Hindlimb muscle (tissue), 1 donor: ENCODE measurements around the gene WDFY2. TPM values are rescaled to one million over a fixed set of nuclear protein-coding genes. Genes with fewer than 3 reads are reported as not detected.
A peak's percentile ranks its signal among the peaks of the same experiment; 100 is the strongest.

Source experiments
- DNase-seq: peaks from one replicate; pipeline ENCODE4 v3.0.0-alpha.2; 2013
- polyA plus RNA-seq: library from polyadenylated mRNA; unstranded; fragments of 120-200 nt; gene quantifications from one replicate; pipeline ENCODE4 v1.2.1, GENCODE V29; 2013; ENCODE audit not compliant: insufficient read length

WDFY2 gene
- polyA plus RNA-seq, 1 donor = 7.1 TPM

- DNase-seq = no peak
Measured at GRCh38 chr13:51772781-51773180, 188.5 kb downstream of the WDFY2 start.

DNA sequence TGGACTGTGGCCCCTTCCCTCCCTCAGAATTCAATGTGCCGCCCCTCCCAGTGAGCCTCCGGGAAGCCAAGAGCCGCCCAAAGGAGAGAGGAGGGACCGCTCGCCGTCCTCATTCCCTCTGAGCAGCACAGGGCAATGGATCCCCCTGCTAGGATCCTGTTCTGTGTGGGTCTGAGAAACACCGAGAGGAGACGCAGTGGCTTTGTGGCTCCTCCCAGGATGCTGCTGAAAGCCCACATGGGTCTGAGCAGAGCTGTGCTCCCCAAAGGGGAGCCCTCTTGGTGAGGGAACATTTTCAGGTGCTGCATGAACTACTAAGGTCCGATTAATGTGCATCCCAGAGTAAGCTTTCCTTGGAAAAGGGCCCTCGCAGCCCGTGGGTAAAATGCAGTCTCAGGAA is 189.3 kb downstream of the WDFY2 start:
- no peak for DNase-seq

- no peak for DNase-seq
Measured at GRCh38 chr13:51776179-51776578, 191.9 kb downstream of the WDFY2 start.

DNA sequence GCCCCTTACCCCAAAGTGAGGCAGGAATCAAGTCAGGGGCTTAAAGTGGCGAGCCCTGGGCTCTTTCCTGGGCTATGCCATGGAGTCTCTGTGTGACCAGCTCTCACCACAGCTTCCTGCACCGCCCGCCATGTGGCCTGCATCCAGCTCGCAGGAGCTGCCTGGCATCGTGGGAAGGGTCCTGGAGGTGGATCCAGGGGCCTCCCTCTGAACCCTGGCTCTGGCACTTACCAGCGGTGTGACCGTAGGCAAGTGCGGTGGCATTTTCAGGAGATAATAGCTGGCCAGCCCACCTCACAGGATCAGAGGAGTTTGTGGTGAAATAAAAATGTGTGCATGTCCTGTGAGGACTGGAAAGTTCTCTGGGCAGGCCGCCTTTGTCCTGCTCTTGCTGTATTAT is 193.7 kb downstream of the WDFY2 start:
- DNase-seq = no peak

GRCh38 chr13:51778392-51778791 is 194.1 kb downstream of the WDFY2 start:
- DNase-seq = no peak

- DNase-seq = no peak
Measured at GRCh38 chr13:51780099-51780498, 195.8 kb downstream of the WDFY2 start.

GRCh38 chr13:51781246-51782022 is 197.2 kb downstream of the WDFY2 start:
- DNase-seq = no peak

- DNase-seq = no peak
Measured at GRCh38 chr13:51782026-51782710, 197.9 kb downstream of the WDFY2 start.

GRCh38 chr13:51783428-51784094 is 199.3 kb downstream of the WDFY2 start:
- no peak for DNase-seq

- no peak for DNase-seq
Measured at GRCh38 chr13:51784097-51784496, 199.8 kb downstream of the WDFY2 start.

- no peak for DNase-seq
Measured at GRCh38 chr13:51785712-51786424, 201.6 kb downstream of the WDFY2 start.

DNA sequence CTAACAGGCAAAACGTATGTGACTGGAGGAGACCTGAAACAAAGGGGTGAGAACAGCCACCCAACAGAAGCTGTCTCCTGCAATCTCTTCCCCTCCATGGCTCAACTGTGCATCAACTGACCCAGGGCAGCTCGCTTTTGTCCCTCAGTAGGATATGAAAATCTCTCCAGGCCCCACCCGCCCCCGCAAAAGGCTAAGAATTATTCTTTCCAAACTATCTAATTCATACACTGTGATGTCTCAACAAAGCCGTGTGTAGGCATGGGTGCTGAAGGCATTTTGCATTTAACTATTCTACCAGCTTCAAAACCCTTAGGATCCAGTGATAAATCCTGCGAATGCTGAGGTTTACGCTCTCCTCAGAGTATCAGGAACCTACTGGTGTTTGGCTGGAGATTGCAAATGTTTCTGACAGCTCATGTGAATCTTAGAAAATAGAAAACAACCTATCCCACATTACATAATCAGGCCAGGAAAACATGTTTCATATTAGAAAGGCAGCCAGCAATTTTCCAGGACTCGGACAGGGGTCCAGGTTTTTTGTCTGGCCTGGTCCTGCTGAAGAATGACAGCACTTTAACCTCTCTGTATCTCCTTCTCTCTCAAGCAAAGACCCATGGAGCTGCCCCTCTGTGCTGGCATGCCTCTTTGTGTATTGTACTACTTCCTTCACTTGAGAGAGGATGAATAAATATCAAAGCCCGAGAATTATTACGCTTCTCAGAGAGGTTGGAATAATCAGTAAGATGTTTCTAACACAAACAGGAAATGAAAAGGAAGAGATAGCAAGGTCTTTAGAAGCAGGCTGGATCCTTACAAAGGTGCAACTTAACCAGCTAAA is 202.4 kb downstream of the WDFY2 start:
- peak; percentile 51 for DNase-seq

- no peak for DNase-seq
Measured at GRCh38 chr13:51793570-51794271, 209.5 kb downstream of the WDFY2 start.

GRCh38 chr13:51794964-51795363 is 210.7 kb downstream of the WDFY2 start:
- no peak for DNase-seq

DNA sequence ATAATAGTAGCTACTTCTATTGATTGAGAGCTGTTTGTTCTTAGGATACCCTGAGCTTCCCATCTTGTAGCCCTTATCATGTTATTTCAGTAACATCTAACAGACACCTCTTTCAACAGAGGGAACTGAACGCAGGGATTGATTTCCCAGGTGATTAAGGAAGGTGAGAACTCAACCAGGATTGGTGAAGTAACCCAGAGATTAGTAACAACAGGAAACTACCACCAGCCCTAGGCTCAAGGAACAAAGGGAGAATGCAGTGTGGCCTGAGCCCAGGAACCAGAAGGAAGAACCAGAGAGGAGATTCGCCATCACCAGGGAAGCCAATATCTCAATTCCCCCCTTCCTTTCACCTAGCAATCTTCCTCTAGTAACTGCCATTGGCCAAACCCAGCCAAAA is 211.2 kb downstream of the WDFY2 start:
- no peak for DNase-seq

DNA sequence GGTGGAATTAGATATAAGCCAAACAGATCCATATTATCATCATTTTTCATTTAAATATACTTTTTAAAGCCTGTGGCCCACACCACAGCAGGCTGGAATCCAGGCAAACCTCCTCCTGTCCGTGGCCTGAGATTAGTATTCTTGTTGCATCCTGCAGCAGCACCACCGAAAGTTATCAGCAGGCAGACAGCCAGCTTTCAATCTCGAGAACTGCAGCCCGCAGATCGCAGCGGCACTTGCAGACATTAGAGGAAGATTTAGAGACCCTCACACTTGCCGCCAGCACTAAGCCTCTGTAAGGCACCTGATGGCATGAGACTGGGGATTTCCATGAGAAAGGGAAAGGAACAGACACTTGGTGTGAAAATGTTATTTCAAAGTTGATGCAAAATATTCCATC is 212.3 kb downstream of the WDFY2 start:
- no peak for DNase-seq

DNA sequence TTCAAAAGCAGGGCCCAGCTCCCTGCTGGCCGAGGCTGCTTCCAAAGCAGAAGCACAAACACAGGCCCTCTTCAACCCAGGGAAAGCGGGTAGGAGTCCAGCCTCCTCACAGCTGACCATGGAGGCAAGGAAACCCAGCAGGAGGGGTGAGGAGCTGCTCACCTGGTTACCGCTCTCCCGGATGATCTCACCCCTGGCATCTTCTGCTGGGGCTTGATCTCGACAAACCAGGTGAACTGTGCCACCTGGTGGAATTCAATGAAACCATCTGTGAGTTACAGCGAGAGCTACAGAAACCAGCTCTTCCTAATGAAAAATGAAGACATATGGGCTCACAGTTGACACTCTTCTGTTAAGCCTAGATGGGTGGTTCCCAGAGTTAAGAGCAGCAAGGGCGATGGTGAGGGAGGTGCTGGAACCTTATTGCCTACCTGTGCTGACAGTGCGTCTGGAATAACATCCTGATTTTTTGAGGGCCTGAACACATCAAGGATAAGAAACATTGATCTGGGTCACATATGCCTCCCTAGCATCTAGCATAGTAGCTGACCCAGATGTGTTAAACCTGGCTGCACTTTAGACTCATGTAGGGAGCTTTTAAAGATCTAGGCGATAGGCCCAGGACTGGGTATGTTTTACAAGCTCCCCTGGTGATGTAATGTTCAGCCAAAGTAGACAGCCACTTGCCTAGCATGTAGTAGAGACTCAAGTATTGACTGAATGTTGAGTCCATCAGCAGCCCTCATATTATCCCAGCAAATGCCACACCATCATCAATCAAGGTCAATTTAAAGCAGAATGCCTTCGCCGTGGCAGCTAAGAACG is 213.6 kb downstream of the WDFY2 start:
- peak; percentile 71 for DNase-seq

- DNase-seq = no peak
Measured at GRCh38 chr13:51799261-51799660, 215.0 kb downstream of the WDFY2 start.

GRCh38 chr13:51800486-51800885 is 216.2 kb downstream of the WDFY2 start:
- no peak for DNase-seq

DNA sequence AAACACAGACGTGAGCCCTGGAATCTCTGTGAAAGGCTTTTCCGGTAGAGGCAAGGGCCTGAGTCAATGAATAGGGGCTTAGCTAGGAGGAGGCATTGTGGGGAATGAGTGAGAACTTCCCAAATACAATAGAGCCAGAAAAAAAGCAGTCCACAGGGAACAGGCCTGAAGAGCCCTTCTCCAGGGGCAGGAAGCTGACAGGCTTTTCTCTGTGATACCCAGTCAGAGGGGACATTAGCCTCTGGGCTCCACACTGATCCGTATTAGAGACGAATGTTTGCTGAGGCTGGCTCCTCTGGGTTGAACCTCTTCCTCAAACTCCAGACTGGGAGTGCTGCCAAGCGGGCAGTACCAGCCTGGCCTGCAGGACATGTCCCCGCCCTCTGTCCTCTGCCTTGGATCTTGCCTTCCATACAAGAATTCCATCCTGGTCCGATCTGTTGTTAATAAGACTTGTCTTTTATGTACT is 217.4 kb downstream of the WDFY2 start:
- no peak for DNase-seq
